ENCODE measurements around the gene LRRC23.

DNA sequence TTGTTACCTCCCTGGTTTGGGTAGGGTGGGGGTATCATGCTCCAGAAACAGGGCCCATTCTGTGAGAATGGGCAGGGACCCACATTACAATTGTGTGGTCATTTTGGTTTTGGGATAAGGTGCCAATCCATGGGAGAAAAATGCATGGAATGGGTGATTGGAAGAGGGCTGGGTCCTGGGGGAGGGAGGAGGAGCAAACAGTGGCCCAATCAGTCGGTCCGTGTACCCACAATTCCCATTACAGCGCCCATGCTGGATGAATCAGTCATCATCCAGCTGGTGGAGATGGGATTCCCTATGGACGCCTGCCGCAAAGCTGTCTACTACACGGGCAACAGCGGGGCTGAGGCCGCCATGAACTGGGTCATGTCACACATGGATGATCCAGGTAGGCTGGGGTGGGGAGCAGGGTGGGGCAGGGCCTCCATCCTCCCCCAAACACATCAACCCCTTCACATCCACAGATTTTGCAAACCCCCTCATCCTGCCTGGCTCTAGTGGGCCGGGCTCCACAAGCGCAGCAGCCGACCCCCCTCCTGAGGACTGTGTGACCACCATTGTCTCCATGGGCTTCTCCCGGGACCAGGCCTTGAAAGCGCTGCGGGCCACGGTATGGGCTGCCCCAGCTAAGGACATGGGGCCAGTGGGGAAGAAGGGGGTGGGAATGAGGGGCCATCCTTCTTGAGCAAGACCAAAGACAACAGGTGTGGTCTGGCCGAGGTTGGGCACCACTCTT lies 40.9 kb upstream of the LRRC23 start:
- TF ChIP-seq, protein P1, sequence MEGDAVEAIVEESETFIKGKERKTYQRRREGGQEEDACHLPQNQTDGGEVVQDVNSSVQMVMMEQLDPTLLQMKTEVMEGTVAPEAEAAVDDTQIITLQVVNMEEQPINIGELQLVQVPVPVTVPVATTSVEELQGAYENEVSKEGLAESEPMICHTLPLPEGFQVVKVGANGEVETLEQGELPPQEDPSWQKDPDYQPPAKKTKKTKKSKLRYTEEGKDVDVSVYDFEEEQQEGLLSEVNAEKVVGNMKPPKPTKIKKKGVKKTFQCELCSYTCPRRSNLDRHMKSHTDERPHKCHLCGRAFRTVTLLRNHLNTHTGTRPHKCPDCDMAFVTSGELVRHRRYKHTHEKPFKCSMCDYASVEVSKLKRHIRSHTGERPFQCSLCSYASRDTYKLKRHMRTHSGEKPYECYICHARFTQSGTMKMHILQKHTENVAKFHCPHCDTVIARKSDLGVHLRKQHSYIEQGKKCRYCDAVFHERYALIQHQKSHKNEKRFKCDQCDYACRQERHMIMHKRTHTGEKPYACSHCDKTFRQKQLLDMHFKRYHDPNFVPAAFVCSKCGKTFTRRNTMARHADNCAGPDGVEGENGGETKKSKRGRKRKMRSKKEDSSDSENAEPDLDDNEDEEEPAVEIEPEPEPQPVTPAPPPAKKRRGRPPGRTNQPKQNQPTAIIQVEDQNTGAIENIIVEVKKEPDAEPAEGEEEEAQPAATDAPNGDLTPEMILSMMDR (IDR thresholded peaks at IDR 0.05) = no peak
- TF ChIP-seq POLR2A (IDR thresholded peaks at IDR 0.05) = no peak

All from Peyer's patch (tissue), 4 donors.